IMR-90 (cell line): ENCODE measurements around the gene ACADSB. TPM values are rescaled to one million over a fixed set of nuclear protein-coding genes. Genes with fewer than 3 reads are reported as not detected.
A peak's percentile ranks its signal among the peaks of the same experiment; 100 is the strongest.

ENCODE experiments used
- ATAC-seq: fragments of 200-7000 bp; cut with Tn5 transposase; 2 replicates; pipeline ENCODE4 v1.9.1; 2020; ENCODE audit warnings: low read depth, mild to moderate bottlenecking, moderate library complexity
- BruUV-seq: library from RNA; stranded (reverse); fragments of 400-500 nt; replicated peaks from 2 replicates; lab custom pipeline; 2021; lab: Mats Ljungman, UMichigan
- CTCF ChIA-PET: fragments of 300-600 bp; formaldehyde crosslinking; extraction: SDS; loops from one replicate; lab custom pipeline; 2021; ENCODE audit warnings: antibody characterized with exemption; lab: Yijun Ruan, JAX
- POLR2A ChIA-PET: fragments of 300-600 bp; sonication (Branson Sonifier 250); formaldehyde crosslinking; loops from one replicate; lab custom pipeline; 2022; ENCODE audit warnings: antibody characterized with exemption; ENCODE audit not compliant: unreplicated experiment; lab: Charles Lee
- DNase-seq: peaks from one replicate; pipeline ENCODE4 v3.0.0; 2013
- H2AFZ ChIP-seq: replicated peaks from 2 replicates; pipeline ENCODE3; 2013; ENCODE audit warnings: low read length, mild to moderate bottlenecking; ENCODE audit not compliant: poor library complexity
- H2AK5ac ChIP-seq: 2 replicates; pipeline ENCODE4 v1.6.1; 2013; ENCODE audit warnings: low read depth, low read length, inconsistent platforms
- H2AK9ac ChIP-seq: replicated peaks from 2 replicates; pipeline ENCODE3; 2013; ENCODE audit warnings: mild to moderate bottlenecking, low read depth, low read length, moderate library complexity; ENCODE audit not compliant: poor library complexity
- H2BK120ac ChIP-seq: 2 replicates; pipeline ENCODE4 v1.6.1; 2013; ENCODE audit warnings: low read depth, low read length, inconsistent platforms
- H2BK15ac ChIP-seq: 3 replicates; pipeline ENCODE4 v1.6.1; 2013; ENCODE audit warnings: low read depth, low read length, inconsistent platforms
- H2BK20ac ChIP-seq: 2 replicates; pipeline ENCODE4 v1.6.1; 2013; ENCODE audit warnings: low read depth, mild to moderate bottlenecking, inconsistent platforms, low read length, moderate library complexity
- H2BK5ac ChIP-seq: 2 replicates; pipeline ENCODE4 v1.6.1; 2013; ENCODE audit warnings: mild to moderate bottlenecking, low read depth, low read length, inconsistent platforms; ENCODE audit not compliant: poor library complexity, severe bottlenecking
- H3K14ac ChIP-seq: replicated peaks from 2 replicates; pipeline ENCODE4 v1.6.1; 2013; ENCODE audit warnings: low read depth, low read length, inconsistent platforms
- H3K18ac ChIP-seq: 2 replicates; pipeline ENCODE4 v1.6.1; 2013; ENCODE audit warnings: low read depth, low read length, control low read depth
- H3K23ac ChIP-seq: 2 replicates; pipeline ENCODE4 v1.6.1; 2013; ENCODE audit warnings: low read depth, low read length, inconsistent platforms
- H3K27ac ChIP-seq: 2 replicates; pipeline ENCODE4 v1.5.1; 2013; ENCODE audit warnings: mild to moderate bottlenecking, control low read depth, low read length; ENCODE audit not compliant: insufficient read depth
- H3K27me3 ChIP-seq: 2 replicates; pipeline ENCODE4 v1.6.1; 2013; ENCODE audit warnings: low read length; ENCODE audit not compliant: control insufficient read depth, insufficient read depth
- H3K36me3 ChIP-seq: 2 replicates; pipeline ENCODE4 v1.6.1; 2013; ENCODE audit warnings: low read length, mixed read lengths; ENCODE audit not compliant: control insufficient read depth, insufficient read depth
- H3K4ac ChIP-seq: 2 replicates; pipeline ENCODE4 v1.6.1; 2013; ENCODE audit warnings: low read depth, low read length, inconsistent platforms
- H3K4me1 ChIP-seq: 2 replicates; pipeline ENCODE4 v1.6.1; 2013; ENCODE audit warnings: low read length, mixed read lengths; ENCODE audit not compliant: control insufficient read depth, insufficient read depth
- H3K4me2 ChIP-seq: 2 replicates; pipeline ENCODE4 v1.6.1; 2013; ENCODE audit warnings: low read depth, mild to moderate bottlenecking, control low read depth, low read length, moderate library complexity
- H3K4me3 ChIP-seq: 2 replicates; pipeline ENCODE4 v1.5.1; 2013; ENCODE audit warnings: low read depth, mild to moderate bottlenecking, control low read depth, low read length, moderate library complexity; ENCODE audit not compliant: insufficient read depth
- H3K56ac ChIP-seq: 2 replicates; pipeline ENCODE4 v1.6.1; 2013; ENCODE audit warnings: low read length, inconsistent platforms; ENCODE audit not compliant: insufficient read depth; ENCODE audit errors: extremely low read depth
- H3K79me1 ChIP-seq, 2 experiments: 2 replicates each; pipeline ENCODE4 v1.6.1; 2013; ENCODE audit warnings: low read length in 2 of 2, inconsistent platforms in 1 of 2, low read depth in 1 of 2
- H3K9ac ChIP-seq: 2 replicates; pipeline ENCODE4 v1.6.1; 2013; ENCODE audit warnings: low read depth, low read length, control low read depth
- H3K9me1 ChIP-seq: 2 replicates; pipeline ENCODE4 v1.6.1; 2013; ENCODE audit warnings: low read length, inconsistent platforms; ENCODE audit not compliant: insufficient read depth
- H3K9me3 ChIP-seq: 2 replicates; pipeline ENCODE4 v1.6.1; 2013; ENCODE audit warnings: low read length; ENCODE audit not compliant: control insufficient read depth, insufficient read depth
- H4K20me1 ChIP-seq: 2 replicates; pipeline ENCODE4 v1.6.1; 2013; ENCODE audit warnings: low read length, inconsistent platforms; ENCODE audit not compliant: insufficient read depth
- H4K5ac ChIP-seq: 2 replicates; pipeline ENCODE4 v1.6.1; 2013; ENCODE audit warnings: mild to moderate bottlenecking, low read depth, low read length, control low read depth
- H4K8ac ChIP-seq, 2 experiments: 2 replicates each; pipeline ENCODE4 v1.6.1; 2013; ENCODE audit warnings: low read depth in 2 of 2, low read length in 2 of 2, control low read depth in 1 of 2, inconsistent platforms in 1 of 2
- H4K91ac ChIP-seq: 2 replicates; pipeline ENCODE4 v1.6.1; 2013; ENCODE audit warnings: low read depth, low read length, inconsistent platforms; ENCODE audit not compliant: insufficient read depth
- MAFK ChIP-seq: IDR thresholded peaks from 2 replicates; pipeline ENCODE4 v1.6.1; 2012; ENCODE audit warnings: low read depth, low read length, improper control_type of control experiment
- MAZ ChIP-seq: IDR thresholded peaks from 2 replicates; pipeline ENCODE4 v1.6.1; 2012; ENCODE audit warnings: low read depth, mild to moderate bottlenecking, low read length, improper control_type of control experiment, moderate library complexity, borderline replicate concordance
- WGBS, 2 experiments: methylation state at CpG; one replicate each; pipeline versions ENCODE4 v1.1.5 to v1.1.7; 2013; ENCODE audit warnings: missing lambda C conversion rate in 2 of 2; ENCODE audit not compliant: insufficient read length in 1 of 2; ENCODE audit errors: extremely low coverage in 2 of 2; 5-methylcytosine and 5-hydroxymethylcytosine counted together
- dilution Hi-C: fragments of 300-500 bp; cut with HindIII; formaldehyde crosslinking; loops from one replicate; pipeline ENCODE4 v1.14.3; 2018; ENCODE audit warnings: low sequenced_read_pairs; ENCODE audit not compliant: unreplicated experiment
- in situ Hi-C: fragments of 300-500 bp; cut with MboI; formaldehyde crosslinking; loops from 3 replicates; pipeline ENCODE4 v1.14.3; 2019; ENCODE audit warnings: low sequenced_read_pairs, inconsistent platforms, mixed read lengths
- intact Hi-C: fragments of 100-400 bp; cut with micrococcal nuclease; formaldehyde crosslinking; loops from 2 replicates; pipeline ENCODE4 v1.10.0; 2022
- polyA plus RNA-seq, 3 experiments: library from polyadenylated mRNA; depleted of rRNA; stranded (reverse); fragments of >200 nt; gene quantifications; 2 replicates each; pipeline ENCODE4 v1.2.3, GENCODE V29; 2012; ENCODE audit warnings: low replicate concordance in 1 of 3
- total RNA-seq: library from RNA; depleted of rRNA; stranded (reverse); fragments of >200 nt; gene quantifications from 2 replicates; pipeline ENCODE4 v1.2.3, GENCODE V29; 2012

The ACADSB gene
- total and polyA plus RNA-seq, 2 of the 4 experiments (the other 2 are of a cell fraction), result 6.2 to 10.6 TPM

DNA sequence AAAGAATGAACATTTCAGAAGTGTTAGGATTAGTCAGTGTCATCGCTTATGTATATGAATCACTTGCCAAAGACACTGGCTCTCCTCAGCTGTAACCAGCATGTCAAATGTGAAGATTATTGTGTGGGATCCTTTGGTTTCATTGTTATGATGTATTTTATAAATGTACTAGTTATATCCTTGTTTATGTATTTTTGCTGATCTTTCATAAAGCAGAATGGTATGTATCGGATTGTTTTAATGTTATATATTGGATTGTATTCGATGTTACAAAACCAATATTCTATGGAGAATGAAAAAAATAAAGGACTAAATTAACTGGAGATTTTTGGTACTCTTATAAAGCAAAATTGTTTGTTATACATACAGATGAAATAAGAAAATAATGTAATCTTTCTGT is 49.2 kb downstream of the ACADSB start:
- ATAC-seq (no peak), DNase-seq (no peak)
- H2AK9ac ChIP-seq, result no peak overlapping the region
- no peaks in the 10 kb centered on the region for H3K79me1 ChIP-seq
- H3K27ac ChIP-seq, result no peak overlapping the region
- in situ Hi-C loops (no loop called here), intact Hi-C loops (no loop called here), dilution Hi-C loops (no loop called here)
- no peak overlapping the region for H3K14ac ChIP-seq
- no peaks in the 10 kb centered on the region for H3K4me1 ChIP-seq
- H3K9me1 ChIP-seq, result no peaks in the 10 kb centered on the region
- no peak overlapping the region for H4K91ac ChIP-seq
- no peak overlapping the region for H2AK5ac ChIP-seq
- H4K8ac ChIP-seq, result no peak overlapping the region
- no peak overlapping the region for H3K9ac ChIP-seq
- H3K18ac ChIP-seq, result no peak overlapping the region
- H3K9me3 ChIP-seq, result no peaks in the 10 kb centered on the region
- TF ChIP-seq MAFK (peak; percentile 38; the same call in 1 of the 2 replicates), MAZ (no peak)
- WGBS, 2 experiments, result no CpG with 5 or more reads among the region's 3 CpGs
- H2BK120ac ChIP-seq, result no peak overlapping the region
- no peak overlapping the region for H4K5ac ChIP-seq
- CTCF ChIA-PET, result no interaction called here
- no peaks in the 10 kb centered on the region for H3K27me3 ChIP-seq
- no peak overlapping the region for H3K56ac ChIP-seq
- H4K20me1 ChIP-seq, result no peaks in the 10 kb centered on the region
- H3K4me2 ChIP-seq, result no peak overlapping the region
- no peak overlapping the region for H2AFZ ChIP-seq
- no peak overlapping the region for H2BK15ac ChIP-seq
- BruUV-seq, result no TSS peak
- no peak overlapping the region for H3K23ac ChIP-seq
- no peaks in the 10 kb centered on the region; the same call in 1 of the 2 replicates for H3K36me3 ChIP-seq
- no peak overlapping the region for H3K4me3 ChIP-seq
- POLR2A ChIA-PET, result interaction anchor here (0.7 kb wide), 1 partner anchor 52 kb away, joined by 3 read pairs; no protein-coding TSS in a partner anchor
- no peak overlapping the region for H2BK5ac ChIP-seq
- H3K4ac ChIP-seq, result no peak overlapping the region
- H2BK20ac ChIP-seq, result no peak overlapping the region
